Ectodermal cell (in vitro differentiated cells): ENCODE data around the gene CRTC2.
A peak's percentile ranks its signal among the peaks of the same experiment; 100 is the strongest.

Experiments
- H3K27ac ChIP-seq: 2 replicates; pipeline ENCODE4 v1.7.0; 2013; ENCODE audit warnings: mild to moderate bottlenecking, low read depth, low read length; ENCODE audit not compliant: insufficient read depth, poor library complexity, severe bottlenecking
- H3K27me3 ChIP-seq: 2 replicates; pipeline ENCODE4 v1.7.0; 2013; ENCODE audit warnings: mild to moderate bottlenecking, low read length; ENCODE audit not compliant: insufficient read depth, control insufficient read depth, poor library complexity, severe bottlenecking
- H3K36me3 ChIP-seq: one replicate; pipeline ENCODE4 v1.7.0; 2013; ENCODE audit warnings: low read length; ENCODE audit not compliant: control insufficient read depth, insufficient read depth
- H3K4me1 ChIP-seq: one replicate; pipeline ENCODE4 v1.7.0; 2013; ENCODE audit warnings: low read length; ENCODE audit not compliant: control insufficient read depth, insufficient read depth
- H3K4me3 ChIP-seq: 2 replicates; pipeline ENCODE4 v1.7.0; 2013; ENCODE audit warnings: low read depth, low read length, control low read depth; ENCODE audit not compliant: insufficient read depth
- H3K9me3 ChIP-seq: 2 replicates; pipeline ENCODE4 v1.7.0; 2013; ENCODE audit warnings: mild to moderate bottlenecking, low read length, moderate library complexity; ENCODE audit not compliant: control insufficient read depth
- WGBS, 2 experiments: methylation state at CpG; one replicate each; pipeline ENCODE4 v1.1.7; 2013; ENCODE audit warnings: missing lambda C conversion rate in 2 of 2; 5-methylcytosine and 5-hydroxymethylcytosine counted together

Gene CRTC2

GRCh38 chr1:153962088-153963029 is 3.9 kb upstream of the CRTC2 start:
- H3K9me3 ChIP-seq = no peaks in the 10 kb centered on the region
- WGBS, 2 experiments = 14 to 17% methylated on average over 16 of the region's 16 CpGs
- H3K36me3 ChIP-seq = peaks cover 17% of the 10 kb centered on the region
- H3K27me3 ChIP-seq = no peaks in the 10 kb centered on the region
- H3K4me3 ChIP-seq = peak overlapping the region; percentile 83
- peaks cover 17% of the 10 kb centered on the region for H3K4me1 ChIP-seq
- no peak overlapping the region for H3K27ac ChIP-seq

GRCh38 chr1:153961421-153961820 is 3.0 kb upstream of the CRTC2 start:
- Histone ChIP-seq H3K27ac (no peak overlapping the region), H3K36me3 (peaks cover 17% of the 10 kb centered on the region), H3K9me3 (no peaks in the 10 kb centered on the region), H3K4me1 (peaks cover 25% of the 10 kb centered on the region), H3K4me3 (peak overlapping the region; percentile 83), H3K27me3 (no peaks in the 10 kb centered on the region)
- WGBS, 2 experiments = 85 to 87% methylated on average over 4 of the region's 4 CpGs

GRCh38 chr1:153960206-153960605 is 1.8 kb upstream of the CRTC2 start:
- no peaks in the 10 kb centered on the region for H3K9me3 ChIP-seq
- WGBS, 2 experiments = 95% methylated on average over 11 of the region's 11 CpGs
- peaks cover 17% of the 10 kb centered on the region for H3K36me3 ChIP-seq
- H3K27me3 ChIP-seq = no peaks in the 10 kb centered on the region
- no peak overlapping the region for H3K27ac ChIP-seq
- H3K4me1 ChIP-seq = peaks cover 26% of the 10 kb centered on the region
- no peak overlapping the region for H3K4me3 ChIP-seq

GRCh38 chr1:153959454-153959853 is 1.0 kb upstream of the CRTC2 start:
- Histone ChIP-seq H3K36me3 (peaks cover 17% of the 10 kb centered on the region), H3K9me3 (no peaks in the 10 kb centered on the region)
- 87 to 88% methylated on average over 3 of the region's 3 CpGs for WGBS, 2 experiments

GRCh38 chr1:153958961-153959260 is 499 bp upstream of the CRTC2 start:
- Histone ChIP-seq H3K27me3 (no peaks in the 10 kb centered on the region), H3K4me3 (no peak overlapping the region), H3K27ac (peak overlapping the region; percentile 73), H3K36me3 (peaks cover 17% of the 10 kb centered on the region), H3K9me3 (no peaks in the 10 kb centered on the region), H3K4me1 (peaks cover 26% of the 10 kb centered on the region)
- WGBS, 2 experiments = 50 to 55% methylated on average over 4 of the region's 4 CpGs

More at GRCh38 chr1:153959454-153959853, 1.0 kb upstream of the CRTC2 start:
- Histone ChIP-seq H3K27me3 (no peaks in the 10 kb centered on the region), H3K27ac (peak overlapping the region; percentile 73), H3K4me1 (peaks cover 26% of the 10 kb centered on the region), H3K4me3 (no peak overlapping the region)

GRCh38 chr1:153957744-153958110 is 685 bp downstream of the CRTC2 start:
- Histone ChIP-seq H3K9me3 (no peaks in the 10 kb centered on the region), H3K4me3 (peak overlapping the region; percentile 84), H3K4me1 (peaks cover 26% of the 10 kb centered on the region), H3K27ac (peak overlapping the region; percentile 53), H3K36me3 (peaks cover 20% of the 10 kb centered on the region), H3K27me3 (no peaks in the 10 kb centered on the region)
- 0% methylated on average over 13 of the region's 13 CpGs for WGBS, 2 experiments

GRCh38 chr1:153956997-153957715 is 1.3 kb downstream of the CRTC2 start:
- 42 to 47% methylated on average over 6 of the region's 6 CpGs for WGBS, 2 experiments
- no peaks in the 10 kb centered on the region for H3K9me3 ChIP-seq
- H3K4me3 ChIP-seq = peak overlapping the region; percentile 84
- no peak overlapping the region for H3K27ac ChIP-seq
- peaks cover 22% of the 10 kb centered on the region for H3K36me3 ChIP-seq
- no peaks in the 10 kb centered on the region for H3K27me3 ChIP-seq
- H3K4me1 ChIP-seq = peaks cover 26% of the 10 kb centered on the region

GRCh38 chr1:153954826-153955225 is 3.6 kb downstream of the CRTC2 start:
- H3K36me3 ChIP-seq = peaks cover 17% of the 10 kb centered on the region

GRCh38 chr1:153953859-153954365 is 4.5 kb downstream of the CRTC2 start:
- no peaks in the 10 kb centered on the region for H3K27me3 ChIP-seq
- H3K4me1 ChIP-seq = peaks cover 14% of the 10 kb centered on the region
- peaks cover 17% of the 10 kb centered on the region for H3K36me3 ChIP-seq
- H3K27ac ChIP-seq = no peak overlapping the region
- WGBS, 2 experiments = 96 to 97% methylated on average over 4 of the region's 4 CpGs
- no peaks in the 10 kb centered on the region for H3K9me3 ChIP-seq
- H3K4me3 ChIP-seq = no peak overlapping the region

More at GRCh38 chr1:153954826-153955225, 3.6 kb downstream of the CRTC2 start:
- Histone ChIP-seq H3K27ac (no peak overlapping the region), H3K4me1 (peaks cover 18% of the 10 kb centered on the region), H3K27me3 (no peaks in the 10 kb centered on the region), H3K9me3 (no peaks in the 10 kb centered on the region), H3K4me3 (no peak overlapping the region)
- 95 to 97% methylated on average over 10 of the region's 10 CpGs for WGBS, 2 experiments

- WGBS, 2 experiments = 94 to 95% methylated on average over 2 of the region's 2 CpGs
- H3K27me3 ChIP-seq = no peaks in the 10 kb centered on the region
- peaks cover 4% of the 10 kb centered on the region for H3K4me1 ChIP-seq
- no peak overlapping the region for H3K27ac ChIP-seq
- H3K9me3 ChIP-seq = no peaks in the 10 kb centered on the region
- peaks cover 21% of the 10 kb centered on the region for H3K36me3 ChIP-seq
- no peak overlapping the region for H3K4me3 ChIP-seq
Observed at GRCh38 chr1:153951801-153952200, 6.6 kb downstream of the CRTC2 start.
